ENCODE data around the gene CCDC148.

DNA sequence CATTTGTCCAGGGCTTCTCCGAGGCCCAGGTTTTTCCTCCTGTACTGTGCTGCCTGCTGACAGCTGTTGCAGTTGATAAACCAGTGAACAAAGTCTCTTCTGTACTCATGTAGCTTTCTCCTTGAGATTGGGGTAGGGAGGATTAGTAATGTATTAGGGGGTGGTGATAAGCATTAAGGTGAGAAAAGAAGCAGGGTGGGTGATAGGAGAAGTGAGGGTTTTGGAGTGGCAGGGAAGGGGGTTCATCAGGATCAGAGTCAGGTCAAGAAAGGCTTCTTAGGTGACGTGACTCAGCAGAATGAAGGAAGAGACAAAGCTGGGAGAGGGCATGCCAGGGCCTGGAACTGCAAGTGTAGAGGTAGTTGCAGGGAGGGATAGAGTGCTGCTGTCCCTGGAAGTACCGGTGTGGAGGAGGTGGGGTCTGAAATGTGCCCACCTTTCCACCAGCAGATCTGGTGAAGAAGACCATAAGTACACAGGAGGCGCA is 48.9 kb upstream of the CCDC148 start:
- TF ChIP-seq, protein P1, sequence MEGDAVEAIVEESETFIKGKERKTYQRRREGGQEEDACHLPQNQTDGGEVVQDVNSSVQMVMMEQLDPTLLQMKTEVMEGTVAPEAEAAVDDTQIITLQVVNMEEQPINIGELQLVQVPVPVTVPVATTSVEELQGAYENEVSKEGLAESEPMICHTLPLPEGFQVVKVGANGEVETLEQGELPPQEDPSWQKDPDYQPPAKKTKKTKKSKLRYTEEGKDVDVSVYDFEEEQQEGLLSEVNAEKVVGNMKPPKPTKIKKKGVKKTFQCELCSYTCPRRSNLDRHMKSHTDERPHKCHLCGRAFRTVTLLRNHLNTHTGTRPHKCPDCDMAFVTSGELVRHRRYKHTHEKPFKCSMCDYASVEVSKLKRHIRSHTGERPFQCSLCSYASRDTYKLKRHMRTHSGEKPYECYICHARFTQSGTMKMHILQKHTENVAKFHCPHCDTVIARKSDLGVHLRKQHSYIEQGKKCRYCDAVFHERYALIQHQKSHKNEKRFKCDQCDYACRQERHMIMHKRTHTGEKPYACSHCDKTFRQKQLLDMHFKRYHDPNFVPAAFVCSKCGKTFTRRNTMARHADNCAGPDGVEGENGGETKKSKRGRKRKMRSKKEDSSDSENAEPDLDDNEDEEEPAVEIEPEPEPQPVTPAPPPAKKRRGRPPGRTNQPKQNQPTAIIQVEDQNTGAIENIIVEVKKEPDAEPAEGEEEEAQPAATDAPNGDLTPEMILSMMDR (IDR thresholded peaks at IDR 0.05 in 4 of 5, conservative IDR thresholded peaks at IDR 0.05 in 1 of 5): no peak
- TF ChIP-seq POLR2A (IDR thresholded peaks at IDR 0.05): no peak
